Activated effector memory CD4-positive, alpha-beta T cell treated with Interleukin-2 at 50 U/mL for 16 hours (primary cell): ENCODE measurements around the gene SPTBN1.
A peak's percentile ranks its signal among the peaks of the same experiment; 100 is the strongest.
"Not testable (repeated sequence)": the region's sequence is repeated elsewhere in the genome, so short reads cannot be mapped to it uniquely, and the experiment has no call there.

Source experiments
- DNase-seq: peaks from one replicate; pipeline ENCODE4 v3.0.0-alpha.2; 2020

The SPTBN1 gene

DNA sequence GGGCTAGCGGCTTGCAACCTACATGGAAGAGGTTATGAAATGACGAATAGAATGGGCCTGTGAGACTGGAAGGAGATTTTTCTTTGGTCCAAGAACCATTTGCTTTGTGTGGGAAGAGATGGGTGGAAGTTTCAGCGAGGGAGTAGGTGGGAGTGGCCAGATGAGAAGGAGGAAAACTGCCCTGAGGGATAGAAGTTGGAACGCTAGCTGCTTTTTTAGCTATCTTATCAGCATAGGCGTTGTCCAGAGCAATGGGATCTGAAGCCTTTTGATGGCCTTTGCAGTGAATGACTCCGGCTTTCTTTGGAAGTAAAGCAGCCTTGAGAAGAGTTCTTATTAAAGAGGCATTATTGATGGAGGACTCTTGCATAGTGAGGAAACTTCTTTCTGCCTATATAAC lies 52.4 kb downstream of the SPTBN1 start:
- no peak for DNase-seq

GRCh38 chr2:54509043-54509442 lies 52.9 kb downstream of the SPTBN1 start:
- not testable (repeated sequence) for DNase-seq

DNA sequence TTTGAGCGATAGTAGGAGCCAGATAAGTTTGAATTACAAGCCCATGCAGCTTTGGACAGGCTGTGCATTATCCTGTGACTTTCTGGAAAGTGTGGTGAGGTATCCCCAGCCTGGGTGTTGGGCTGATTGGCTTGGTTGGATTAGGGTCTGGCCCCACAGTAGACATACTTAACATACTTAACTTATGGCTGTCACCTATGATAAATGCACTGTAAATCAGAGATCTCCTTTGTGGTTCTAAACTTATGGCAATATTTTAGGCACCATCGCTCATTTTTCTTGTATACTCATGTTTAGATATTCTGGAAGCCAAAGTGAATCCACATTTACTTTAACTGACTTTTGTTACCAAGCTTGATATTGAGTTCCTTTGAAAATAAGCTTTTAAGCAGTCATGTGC lies 54.8 kb downstream of the SPTBN1 start:
- DNase-seq = no peak

GRCh38 chr2:54512183-54512582 lies 56.1 kb downstream of the SPTBN1 start:
- no peak for DNase-seq

DNA sequence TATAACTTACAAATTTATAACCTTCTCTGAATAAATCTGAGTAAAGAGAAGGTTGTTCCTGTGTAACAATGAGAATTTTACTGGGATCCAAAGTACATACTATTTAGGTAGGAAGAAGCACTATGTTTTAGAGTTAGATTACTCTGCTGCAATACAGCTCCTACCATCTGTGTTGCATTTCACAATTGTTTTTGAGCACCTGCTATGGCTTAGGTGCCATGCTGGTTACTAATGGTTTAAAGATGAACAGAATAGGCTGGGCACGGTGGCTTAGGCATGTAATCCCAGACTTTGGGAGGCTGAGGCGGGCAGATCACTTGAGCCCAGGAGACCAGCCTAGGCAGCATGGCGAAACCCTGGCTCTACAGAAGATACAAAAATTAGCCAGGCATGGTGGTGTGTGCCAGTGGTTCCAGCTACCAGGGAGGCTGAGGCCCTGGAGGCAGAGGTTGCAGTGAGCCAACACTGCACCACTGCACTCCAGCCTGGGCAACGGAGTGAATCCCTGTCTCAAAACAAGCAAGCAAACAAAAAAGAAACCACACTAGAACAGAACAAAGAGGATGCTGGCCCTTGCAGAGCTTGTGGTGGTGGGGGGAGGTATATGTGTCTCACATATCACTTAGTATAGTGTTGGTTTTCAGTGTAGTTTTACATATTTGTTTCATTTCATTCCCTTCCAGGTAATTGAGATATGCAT lies 56.7 kb downstream of the SPTBN1 start:
- no peak for DNase-seq

GRCh38 chr2:54513363-54513715 lies 57.2 kb downstream of the SPTBN1 start:
- DNase-seq = no peak

DNA sequence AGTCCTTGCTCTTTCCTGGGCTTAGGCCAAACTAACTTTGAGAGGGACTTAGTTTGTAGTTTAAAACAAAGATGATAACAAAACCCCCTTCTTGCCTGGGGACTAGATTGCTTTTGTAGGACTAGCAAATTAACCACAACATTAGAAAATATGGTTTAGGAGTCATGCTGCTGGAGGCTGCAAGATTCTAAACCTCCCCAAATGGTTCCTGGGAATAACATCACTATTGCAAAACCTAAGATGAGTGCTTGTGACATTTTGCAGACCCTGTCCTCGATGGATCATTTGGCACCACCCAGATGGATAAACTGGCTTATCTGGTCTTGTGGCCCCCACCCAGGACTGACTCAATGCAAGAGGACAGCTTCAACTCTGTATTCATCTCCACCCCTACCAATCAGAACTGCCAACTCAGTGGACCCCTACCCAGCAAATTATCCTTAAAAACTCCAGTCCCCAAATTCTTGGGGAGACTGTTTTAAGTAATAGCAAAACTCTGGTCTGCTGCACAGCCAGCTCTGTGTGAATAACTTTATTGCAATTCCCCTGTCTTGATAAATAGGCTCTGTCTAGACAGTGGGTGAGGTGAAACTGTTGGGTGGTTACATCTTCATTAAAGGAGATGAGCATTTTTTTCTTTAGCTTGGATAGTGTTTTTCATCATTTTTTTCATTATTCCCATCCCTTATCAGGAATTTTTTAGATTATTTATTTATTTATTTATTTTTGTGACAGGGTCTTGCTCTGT lies 58.9 kb downstream of the SPTBN1 start:
- DNase-seq = no peak

GRCh38 chr2:54516842-54517241 lies 60.7 kb downstream of the SPTBN1 start:
- no peak for DNase-seq

DNA sequence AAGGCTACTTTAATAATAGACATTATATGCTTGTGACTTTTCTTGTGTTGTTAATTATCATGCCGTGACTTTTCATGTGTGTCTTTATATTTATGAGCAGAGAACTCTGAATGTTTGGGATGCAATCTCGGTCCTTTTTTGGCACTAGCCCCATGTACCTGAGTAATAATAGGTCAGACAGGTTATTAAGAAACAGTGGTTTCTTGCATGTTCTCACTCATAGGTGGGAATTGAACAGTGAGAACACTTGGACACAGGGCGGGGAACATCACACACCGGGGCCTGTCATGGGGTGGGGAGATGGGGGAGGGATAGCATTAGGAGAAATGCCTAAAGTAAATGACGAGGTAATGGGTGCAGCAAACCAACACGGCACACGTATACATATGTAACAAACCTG lies 61.9 kb downstream of the SPTBN1 start:
- not testable (repeated sequence) for DNase-seq

DNA sequence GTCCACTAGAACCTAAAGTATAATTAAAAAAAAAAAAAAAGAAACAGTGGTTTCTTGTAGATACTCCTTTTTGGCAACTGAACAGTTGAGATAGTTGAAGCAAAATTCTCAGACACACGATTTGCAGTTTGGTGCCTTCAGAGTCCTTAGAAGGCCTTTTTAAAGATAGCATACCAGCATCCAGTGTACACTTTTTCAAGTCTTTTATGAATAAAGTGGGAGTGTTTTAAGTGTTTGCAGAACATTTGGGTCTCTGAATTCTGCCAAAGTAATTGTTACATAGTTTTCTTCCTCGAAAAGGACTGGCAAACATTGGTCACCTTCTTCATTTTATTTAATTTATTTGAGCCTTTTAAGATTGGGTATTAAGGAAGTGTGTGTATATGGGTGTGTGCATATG lies 62.3 kb downstream of the SPTBN1 start:
- DNase-seq = no peak

- DNase-seq = no peak
Measured at GRCh38 chr2:54519841-54520459, 63.8 kb downstream of the SPTBN1 start.

DNA sequence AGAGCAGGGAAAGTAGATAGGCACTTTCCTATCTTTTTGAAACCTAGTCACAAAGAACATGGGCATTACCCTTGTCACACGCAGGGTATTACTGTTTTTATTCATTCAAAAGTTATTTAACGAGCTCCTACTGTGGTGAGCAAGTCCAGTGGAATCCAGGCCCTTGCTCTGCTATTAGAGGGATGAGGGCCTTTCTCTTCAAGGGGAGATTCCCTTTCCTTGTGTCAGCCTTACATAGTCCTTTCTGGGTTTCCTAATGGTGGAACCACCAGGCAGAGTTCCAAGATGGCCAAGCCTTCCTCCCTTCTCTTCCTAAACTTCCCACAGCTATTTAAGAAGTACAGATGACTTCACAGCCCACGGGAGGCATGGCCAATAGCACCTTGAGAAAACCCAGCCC lies 64.6 kb downstream of the SPTBN1 start:
- DNase-seq = no peak

- DNase-seq = peak; percentile 38
Measured at GRCh38 chr2:54522624-54523281, 66.6 kb downstream of the SPTBN1 start.

DNA sequence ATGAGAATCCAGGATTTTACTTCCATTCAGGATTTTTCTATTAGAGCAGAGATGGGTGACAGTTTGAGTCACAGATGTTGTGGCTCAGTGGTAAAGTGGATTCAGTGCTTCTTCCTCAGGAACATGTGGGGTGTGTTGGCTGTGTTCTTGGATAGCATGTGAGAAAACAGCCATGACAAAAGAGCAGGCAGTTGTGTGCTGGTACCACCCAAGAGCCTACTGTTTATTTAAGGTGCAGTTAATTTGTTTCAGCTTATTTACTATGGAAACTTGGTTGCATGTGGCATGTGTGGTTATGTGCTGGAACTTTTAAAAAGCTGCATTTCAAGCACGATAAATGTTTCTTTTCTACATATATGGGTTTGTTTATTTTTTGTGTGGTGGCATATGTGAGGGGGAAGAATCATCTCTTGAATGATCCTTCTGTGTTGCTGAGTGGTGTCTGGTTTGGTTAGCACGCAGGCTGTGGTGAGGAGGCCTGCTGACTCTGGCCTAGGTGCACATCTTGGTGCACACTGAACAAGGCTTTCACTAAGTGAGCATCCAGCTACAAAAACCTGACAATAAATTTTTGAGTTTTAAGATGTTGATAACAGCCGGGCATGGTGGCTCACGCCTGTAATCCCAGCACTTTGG lies 67.3 kb downstream of the SPTBN1 start:
- no peak for DNase-seq

DNA sequence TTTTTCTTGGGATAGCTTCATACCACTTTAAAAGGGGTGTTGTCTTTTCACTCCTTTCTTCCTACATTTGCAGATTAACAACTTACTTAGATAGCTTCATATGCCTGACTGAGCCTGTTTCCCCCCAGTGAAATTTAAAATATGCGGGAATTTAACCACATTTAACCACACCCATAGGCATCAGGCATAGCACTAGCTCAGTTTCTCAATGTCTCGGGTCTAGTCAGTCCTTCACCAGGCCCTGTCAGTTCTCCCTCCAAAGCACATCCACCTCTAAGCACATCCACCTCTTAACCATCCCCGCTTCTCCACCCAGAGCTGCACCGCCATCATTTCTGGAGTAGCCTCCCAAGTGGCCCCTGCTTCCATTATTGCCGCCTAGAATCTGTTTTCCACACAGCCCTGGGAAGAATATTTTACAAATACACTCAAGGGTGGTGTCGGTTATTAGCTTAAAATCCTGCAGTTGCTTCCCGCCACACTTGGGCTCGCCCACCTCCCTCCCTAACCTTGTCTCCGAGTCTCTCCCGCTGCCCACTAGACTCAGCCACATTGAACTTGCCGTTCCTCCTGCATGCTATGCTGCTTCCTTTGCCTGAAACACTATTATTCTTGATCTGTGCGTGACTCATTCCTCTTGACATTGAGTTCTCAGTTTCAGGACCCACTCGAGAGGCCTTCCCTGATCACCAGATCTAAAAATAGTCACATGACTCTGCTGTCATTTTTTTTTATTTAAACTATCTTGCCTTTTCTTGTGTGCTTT lies 68.3 kb downstream of the SPTBN1 start:
- DNase-seq = no peak

DNA sequence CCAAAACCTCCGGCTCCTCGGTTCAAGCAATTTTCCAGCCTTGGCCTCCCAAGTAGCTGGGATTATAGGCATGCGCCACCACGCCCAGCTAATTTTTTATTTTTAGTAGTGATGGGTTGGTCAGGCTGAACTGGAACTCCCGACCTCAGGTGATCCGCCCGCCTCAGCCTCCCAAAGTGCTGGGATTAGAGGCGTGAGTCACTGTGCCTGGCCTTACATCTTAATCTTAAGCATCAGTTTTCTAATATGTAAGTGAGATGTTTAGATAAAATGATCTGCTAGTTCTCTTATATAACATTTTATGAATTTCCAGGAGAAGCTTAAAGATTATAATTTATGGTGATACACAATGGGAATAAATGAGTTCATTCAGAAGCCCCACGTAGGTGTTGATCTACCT lies 69.2 kb downstream of the SPTBN1 start:
- DNase-seq = no peak

DNA sequence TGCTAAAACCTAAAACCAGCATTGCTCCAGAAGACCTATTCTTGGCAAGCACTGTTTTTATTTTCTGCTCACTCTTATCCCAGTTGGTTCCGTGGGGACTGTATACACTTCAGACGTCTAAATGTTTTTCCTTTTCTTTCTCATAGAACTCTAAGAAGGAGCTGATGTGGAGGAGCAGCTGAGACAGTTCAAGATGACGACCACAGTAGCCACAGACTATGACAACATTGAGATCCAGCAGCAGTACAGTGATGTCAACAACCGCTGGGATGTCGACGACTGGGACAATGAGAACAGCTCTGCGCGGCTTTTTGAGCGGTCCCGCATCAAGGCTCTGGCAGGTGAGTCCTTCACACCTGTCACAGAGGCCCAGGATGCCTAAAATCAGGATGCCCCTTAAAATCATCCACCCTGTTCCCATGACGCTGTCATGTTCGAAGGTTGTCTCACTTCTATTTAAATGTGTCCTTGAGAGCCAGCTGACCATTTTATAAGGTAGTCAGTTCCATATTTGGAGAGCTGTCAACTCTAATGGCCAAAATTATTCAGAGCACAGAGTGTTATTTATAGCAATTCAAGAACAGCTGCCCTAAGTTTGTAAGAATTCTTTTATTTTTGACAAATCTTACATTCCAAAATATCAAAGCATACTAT lies 70.2 kb downstream of the SPTBN1 start:
- no peak for DNase-seq

DNA sequence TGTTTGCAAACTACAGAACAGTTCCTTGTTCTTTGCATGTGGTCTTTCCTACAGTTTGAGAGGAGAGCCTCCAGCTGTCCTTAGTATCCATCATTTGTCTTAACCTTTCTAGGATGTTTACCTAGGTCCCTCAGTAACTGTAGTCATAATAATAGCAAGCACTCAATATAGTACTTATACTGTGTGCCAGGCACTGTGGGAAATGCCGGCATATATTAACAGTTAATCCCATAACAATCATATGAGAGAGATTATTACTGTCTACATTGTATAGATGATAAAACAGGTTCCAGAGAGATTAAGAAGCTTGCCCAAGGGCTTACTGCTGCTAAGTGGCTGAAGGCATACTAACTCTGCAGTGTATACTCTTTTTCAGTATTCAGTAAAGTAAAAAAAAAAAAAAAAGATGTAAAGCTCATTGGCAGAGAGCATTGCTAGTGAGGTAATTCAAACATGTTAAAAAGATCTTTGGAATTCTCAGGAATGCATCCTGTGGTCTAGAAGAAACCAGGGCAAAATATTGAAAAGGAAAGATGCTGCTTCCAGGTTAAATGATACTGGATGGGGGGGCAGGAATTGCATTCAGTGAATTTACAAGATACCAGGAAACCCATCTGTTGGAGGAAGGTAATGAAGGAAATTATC lies 72.3 kb downstream of the SPTBN1 start:
- no peak for DNase-seq

GRCh38 chr2:54529518-54529917 lies 73.4 kb downstream of the SPTBN1 start:
- not testable (repeated sequence) for DNase-seq

GRCh38 chr2:54529935-54530334 lies 73.8 kb downstream of the SPTBN1 start:
- DNase-seq = no peak

- DNase-seq = no peak
Measured at GRCh38 chr2:54531558-54531957, 75.4 kb downstream of the SPTBN1 start.
